ENCODE measurements around the gene VPS8.

GRCh38 chr3:184953401-184953800 lies 141.4 kb downstream of the VPS8 start:
- TF ChIP-seq CTCF (IDR thresholded peaks at IDR 0.05) (no peak), POLR2A (IDR thresholded peaks at IDR 0.05) (no peak)

Data from body of pancreas (tissue), 4 donors.